Skeletal muscle satellite cell (primary cell): ENCODE results near the gene BECN2.
A peak's percentile ranks its signal among the peaks of the same experiment; 100 is the strongest.

Experiments used
- H3K27me3 ChIP-seq: 2 replicates; pipeline ENCODE4 v1.7.0; 2013; ENCODE audit warnings: low read length; ENCODE audit not compliant: control insufficient read depth, insufficient read depth
- H3K36me3 ChIP-seq: 2 replicates; pipeline ENCODE4 v1.7.0; 2013; ENCODE audit warnings: mild to moderate bottlenecking, control low read depth, low read length; ENCODE audit not compliant: insufficient read depth
- H3K4me1 ChIP-seq: 2 replicates; pipeline ENCODE4 v1.7.0; 2013; ENCODE audit warnings: low read length; ENCODE audit not compliant: control insufficient read depth, insufficient read depth
- H3K4me2 ChIP-seq: 2 replicates; pipeline ENCODE4 v1.7.0; 2013; ENCODE audit warnings: mild to moderate bottlenecking, low read length
- H3K4me3 ChIP-seq: 2 replicates; pipeline ENCODE4 v1.7.0; 2013; ENCODE audit warnings: low read length
- H3K9ac ChIP-seq: 2 replicates; pipeline ENCODE4 v1.7.0; 2013; ENCODE audit warnings: mild to moderate bottlenecking, low read depth, low read length, moderate library complexity
- H3K9me3 ChIP-seq: replicated peaks from 2 replicates; pipeline ENCODE4 v1.7.0; 2013; ENCODE audit warnings: mild to moderate bottlenecking, control low read depth, low read length

BECN2 gene

GRCh38 chr1:241942738-241943137 lies 14.8 kb upstream of the BECN2 start:
- H3K9ac ChIP-seq, result no peak overlapping the region
- H3K36me3 ChIP-seq, result no peaks in the 10 kb centered on the region
- no peaks in the 10 kb centered on the region for H3K9me3 ChIP-seq
- H3K4me2 ChIP-seq, result no peak overlapping the region
- no peaks in the 10 kb centered on the region for H3K4me1 ChIP-seq
- H3K4me3 ChIP-seq, result no peak overlapping the region
- no peaks in the 10 kb centered on the region for H3K27me3 ChIP-seq

GRCh38 chr1:241944300-241944699 lies 13.3 kb upstream of the BECN2 start:
- Histone ChIP-seq H3K36me3 (no peaks in the 10 kb centered on the region), H3K4me2 (peak overlapping the region; percentile 56), H3K4me3 (no peak overlapping the region), H3K27me3 (no peaks in the 10 kb centered on the region), H3K4me1 (no peaks in the 10 kb centered on the region), H3K9ac (no peak overlapping the region), H3K9me3 (no peaks in the 10 kb centered on the region)

GRCh38 chr1:241947354-241947753 lies 10.2 kb upstream of the BECN2 start:
- Histone ChIP-seq H3K27me3 (no peaks in the 10 kb centered on the region), H3K36me3 (no peaks in the 10 kb centered on the region), H3K9me3 (no peaks in the 10 kb centered on the region), H3K4me3 (no peak overlapping the region), H3K4me2 (no peak overlapping the region), H3K9ac (no peak overlapping the region), H3K4me1 (peaks cover 6% of the 10 kb centered on the region)

- H3K4me1 ChIP-seq, result peaks cover 6% of the 10 kb centered on the region
- H3K9me3 ChIP-seq, result no peaks in the 10 kb centered on the region
- no peaks in the 10 kb centered on the region for H3K36me3 ChIP-seq
- no peak overlapping the region for H3K4me3 ChIP-seq
- H3K4me2 ChIP-seq, result no peak overlapping the region
- H3K9ac ChIP-seq, result no peak overlapping the region
- H3K27me3 ChIP-seq, result no peaks in the 10 kb centered on the region
Measured at GRCh38 chr1:241950390-241950789, 7.2 kb upstream of the BECN2 start.

- Histone ChIP-seq H3K9ac (no peak overlapping the region), H3K4me3 (no peak overlapping the region), H3K4me1 (no peaks in the 10 kb centered on the region), H3K9me3 (no peaks in the 10 kb centered on the region), H3K27me3 (no peaks in the 10 kb centered on the region), H3K36me3 (no peaks in the 10 kb centered on the region), H3K4me2 (no peak overlapping the region)
Measured at GRCh38 chr1:241962153-241962552, 4.6 kb downstream of the BECN2 start.

GRCh38 chr1:241963722-241964121 lies 6.2 kb downstream of the BECN2 start:
- Histone ChIP-seq H3K4me2 (no peak overlapping the region), H3K9ac (no peak overlapping the region), H3K27me3 (no peaks in the 10 kb centered on the region), H3K9me3 (no peaks in the 10 kb centered on the region), H3K4me1 (no peaks in the 10 kb centered on the region), H3K36me3 (no peaks in the 10 kb centered on the region), H3K4me3 (no peak overlapping the region)

GRCh38 chr1:241964550-241965282 lies 7.1 kb downstream of the BECN2 start:
- no peaks in the 10 kb centered on the region for H3K9me3 ChIP-seq
- no peak overlapping the region for H3K4me2 ChIP-seq
- H3K27me3 ChIP-seq, result no peaks in the 10 kb centered on the region
- H3K36me3 ChIP-seq, result no peaks in the 10 kb centered on the region
- H3K4me3 ChIP-seq, result no peak overlapping the region
- H3K4me1 ChIP-seq, result no peaks in the 10 kb centered on the region
- H3K9ac ChIP-seq, result no peak overlapping the region

GRCh38 chr1:241968611-241969010 lies 11.0 kb downstream of the BECN2 start:
- Histone ChIP-seq H3K36me3 (no peaks in the 10 kb centered on the region), H3K27me3 (no peaks in the 10 kb centered on the region)

GRCh38 chr1:241972703-241973369 lies 15.3 kb downstream of the BECN2 start:
- H3K4me1 ChIP-seq, result peaks cover 6% of the 10 kb centered on the region
- no peaks in the 10 kb centered on the region for H3K36me3 ChIP-seq
- H3K9ac ChIP-seq, result no peak overlapping the region
- no peak overlapping the region for H3K4me3 ChIP-seq
- no peaks in the 10 kb centered on the region for H3K27me3 ChIP-seq
- H3K9me3 ChIP-seq, result no peaks in the 10 kb centered on the region
- no peak overlapping the region for H3K4me2 ChIP-seq

More at GRCh38 chr1:241968611-241969010, 11.0 kb downstream of the BECN2 start:
- Histone ChIP-seq H3K9me3 (no peaks in the 10 kb centered on the region), H3K9ac (no peak overlapping the region), H3K4me2 (no peak overlapping the region), H3K4me1 (peaks cover 6% of the 10 kb centered on the region), H3K4me3 (no peak overlapping the region)

- Histone ChIP-seq H3K4me3 (no peak overlapping the region), H3K4me1 (peaks cover 6% of the 10 kb centered on the region), H3K9me3 (no peaks in the 10 kb centered on the region), H3K4me2 (no peak overlapping the region), H3K27me3 (no peaks in the 10 kb centered on the region), H3K9ac (no peak overlapping the region), H3K36me3 (no peaks in the 10 kb centered on the region)
Measured at GRCh38 chr1:241976229-241976628, 18.7 kb downstream of the BECN2 start.

GRCh38 chr1:241979071-241979470 lies 21.5 kb downstream of the BECN2 start:
- no peak overlapping the region for H3K4me3 ChIP-seq
- no peaks in the 10 kb centered on the region for H3K27me3 ChIP-seq
- no peaks in the 10 kb centered on the region for H3K36me3 ChIP-seq
- no peaks in the 10 kb centered on the region for H3K9me3 ChIP-seq
- no peak overlapping the region for H3K9ac ChIP-seq
- no peaks in the 10 kb centered on the region for H3K4me1 ChIP-seq
- H3K4me2 ChIP-seq, result no peak overlapping the region

GRCh38 chr1:241979926-241980325 lies 22.4 kb downstream of the BECN2 start:
- Histone ChIP-seq H3K27me3 (no peaks in the 10 kb centered on the region), H3K4me1 (no peaks in the 10 kb centered on the region), H3K9ac (no peak overlapping the region), H3K36me3 (no peaks in the 10 kb centered on the region), H3K4me2 (no peak overlapping the region), H3K9me3 (no peaks in the 10 kb centered on the region), H3K4me3 (no peak overlapping the region)
